ENCODE results near the gene ARHGDIB.

DNA sequence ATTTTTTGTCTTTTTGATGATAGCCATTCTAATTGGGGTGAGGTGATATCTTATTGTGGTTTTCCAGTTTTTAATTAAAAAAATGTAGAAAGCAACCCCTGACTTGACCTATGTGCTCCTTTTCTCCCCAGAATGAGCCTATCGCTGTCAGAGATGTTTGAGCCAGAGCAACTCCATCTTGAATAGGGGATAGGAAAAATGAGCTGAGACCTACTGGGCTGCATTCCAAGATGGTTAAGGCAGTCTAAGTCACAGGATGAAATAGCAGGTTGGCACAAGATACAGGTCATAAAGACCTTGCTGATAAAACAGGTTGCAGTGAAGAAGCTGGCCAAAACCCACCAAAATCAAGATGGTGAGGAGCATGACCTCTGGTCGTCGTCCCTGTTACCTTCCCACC, 36.9 kb downstream of the ARHGDIB start:
- no peak for TF ChIP-seq POLR2A (IDR thresholded peaks at IDR 0.05)
- TF ChIP-seq, protein P1, sequence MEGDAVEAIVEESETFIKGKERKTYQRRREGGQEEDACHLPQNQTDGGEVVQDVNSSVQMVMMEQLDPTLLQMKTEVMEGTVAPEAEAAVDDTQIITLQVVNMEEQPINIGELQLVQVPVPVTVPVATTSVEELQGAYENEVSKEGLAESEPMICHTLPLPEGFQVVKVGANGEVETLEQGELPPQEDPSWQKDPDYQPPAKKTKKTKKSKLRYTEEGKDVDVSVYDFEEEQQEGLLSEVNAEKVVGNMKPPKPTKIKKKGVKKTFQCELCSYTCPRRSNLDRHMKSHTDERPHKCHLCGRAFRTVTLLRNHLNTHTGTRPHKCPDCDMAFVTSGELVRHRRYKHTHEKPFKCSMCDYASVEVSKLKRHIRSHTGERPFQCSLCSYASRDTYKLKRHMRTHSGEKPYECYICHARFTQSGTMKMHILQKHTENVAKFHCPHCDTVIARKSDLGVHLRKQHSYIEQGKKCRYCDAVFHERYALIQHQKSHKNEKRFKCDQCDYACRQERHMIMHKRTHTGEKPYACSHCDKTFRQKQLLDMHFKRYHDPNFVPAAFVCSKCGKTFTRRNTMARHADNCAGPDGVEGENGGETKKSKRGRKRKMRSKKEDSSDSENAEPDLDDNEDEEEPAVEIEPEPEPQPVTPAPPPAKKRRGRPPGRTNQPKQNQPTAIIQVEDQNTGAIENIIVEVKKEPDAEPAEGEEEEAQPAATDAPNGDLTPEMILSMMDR (IDR thresholded peaks at IDR 0.05): no peak
